Adrenal gland (tissue), 5 donors: Measurements from ENCODE around the gene BCL11B.

ENCODE experiments used
- POLR2A ChIP-seq, 2 donors: fragments of 450-650 bp; IDR thresholded peaks; one replicate each; pipeline ENCODE4 v1.6.1; 2017; ENCODE audit warnings: antibody characterized with exemption in 2 of 2, mild to moderate bottlenecking in 2 of 2, moderate library complexity in 1 of 2
- TF ChIP-seq, protein P1 (sequence below), 6 experiments: fragments of 450-650 bp in 4 of 6; fragments of 200-600 bp in 2 of 6; sonication (generic) in 1 of 6; IDR thresholded peaks; 1 replicate in 5 of 6; 2 replicates in 1 of 6; pipeline versions ENCODE4 v1.5.1 to v1.8.0; 2016 to 2021; ENCODE audit warnings: antibody characterized with exemption in 6 of 6, mild to moderate bottlenecking in 2 of 6, moderate library complexity in 1 of 6
- donor health status: DM: no; HTN: no; CAD: no.

DNA sequence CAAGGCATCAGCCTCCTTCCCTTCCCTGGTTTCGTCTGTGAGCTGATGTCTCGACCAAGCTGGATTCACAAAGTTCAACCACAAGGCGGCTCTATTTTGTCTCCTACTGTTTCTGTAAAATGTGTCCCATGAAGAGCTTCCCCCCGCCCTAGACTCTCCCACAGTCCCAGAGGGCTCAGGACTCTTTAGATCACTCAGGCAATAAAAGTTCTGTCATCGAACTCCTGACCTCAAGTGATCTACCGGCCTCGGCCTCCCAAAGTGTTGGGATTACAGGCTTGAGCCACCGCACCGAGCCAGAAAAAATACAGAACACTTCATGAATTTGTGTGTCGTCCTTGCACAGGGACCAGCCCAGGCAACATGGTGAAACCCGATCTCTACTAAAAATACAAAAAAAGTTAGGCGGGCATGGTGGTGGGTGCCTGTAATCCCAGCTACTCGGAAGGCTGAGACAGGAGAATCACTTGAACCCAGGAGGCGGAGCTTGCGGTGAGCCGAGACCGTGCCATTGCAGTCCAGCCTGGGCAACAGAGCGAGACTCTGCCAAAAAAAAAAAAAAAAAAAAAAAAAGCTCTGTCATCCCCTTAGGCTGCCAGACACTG, 149.4 kb downstream of the BCL11B start:
- TF ChIP-seq, protein P1, sequence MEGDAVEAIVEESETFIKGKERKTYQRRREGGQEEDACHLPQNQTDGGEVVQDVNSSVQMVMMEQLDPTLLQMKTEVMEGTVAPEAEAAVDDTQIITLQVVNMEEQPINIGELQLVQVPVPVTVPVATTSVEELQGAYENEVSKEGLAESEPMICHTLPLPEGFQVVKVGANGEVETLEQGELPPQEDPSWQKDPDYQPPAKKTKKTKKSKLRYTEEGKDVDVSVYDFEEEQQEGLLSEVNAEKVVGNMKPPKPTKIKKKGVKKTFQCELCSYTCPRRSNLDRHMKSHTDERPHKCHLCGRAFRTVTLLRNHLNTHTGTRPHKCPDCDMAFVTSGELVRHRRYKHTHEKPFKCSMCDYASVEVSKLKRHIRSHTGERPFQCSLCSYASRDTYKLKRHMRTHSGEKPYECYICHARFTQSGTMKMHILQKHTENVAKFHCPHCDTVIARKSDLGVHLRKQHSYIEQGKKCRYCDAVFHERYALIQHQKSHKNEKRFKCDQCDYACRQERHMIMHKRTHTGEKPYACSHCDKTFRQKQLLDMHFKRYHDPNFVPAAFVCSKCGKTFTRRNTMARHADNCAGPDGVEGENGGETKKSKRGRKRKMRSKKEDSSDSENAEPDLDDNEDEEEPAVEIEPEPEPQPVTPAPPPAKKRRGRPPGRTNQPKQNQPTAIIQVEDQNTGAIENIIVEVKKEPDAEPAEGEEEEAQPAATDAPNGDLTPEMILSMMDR (IDR thresholded peaks at IDR 0.05): no peak
- no peak for TF ChIP-seq POLR2A (IDR thresholded peaks at IDR 0.05)
